Tibial nerve (tissue), 4 donors: ENCODE data around the gene FSD1L.

Source experiments
- CTCF ChIP-seq, 5 experiments: fragments of 200-600 bp in 3 of 5; fragments of 450-650 bp in 2 of 5; sonication (generic) in 3 of 5; IDR thresholded peaks; one replicate each; pipeline ENCODE4 v1.5.1; 2016 to 2019; ENCODE audit warnings: antibody characterized with exemption in 5 of 5, mild to moderate bottlenecking in 3 of 5, moderate library complexity in 2 of 5
- EP300 ChIP-seq, 2 donors: sonication (generic); formaldehyde crosslinking; IDR thresholded peaks; one replicate each; pipeline ENCODE4 v1.6.1; 2017; ENCODE audit warnings: antibody characterized with exemption in 2 of 2, mild to moderate bottlenecking in 1 of 2
- POLR2A ChIP-seq, 2 donors: fragments of 450-650 bp; IDR thresholded peaks; one replicate each; pipeline ENCODE4 v1.6.1; 2017; ENCODE audit warnings: antibody characterized with exemption in 2 of 2, mild to moderate bottlenecking in 2 of 2, moderate library complexity in 2 of 2

- TF ChIP-seq POLR2A (IDR thresholded peaks at IDR 0.05) (no peak), CTCF (IDR thresholded peaks at IDR 0.05) (no peak), EP300 (IDR thresholded peaks at IDR 0.05) (no peak)
These were observed 145.3 kb downstream of the FSD1L start for GRCh38 chr9:105593145-105593544.
